Measurements from ENCODE around the gene GAS6. TPM values are rescaled to one million over a fixed set of nuclear protein-coding genes. Genes with fewer than 3 reads are reported as not detected.

The GAS6 gene
- total RNA-seq, 1 experiment from 2014 or later, result 28.1 TPM

DNA sequence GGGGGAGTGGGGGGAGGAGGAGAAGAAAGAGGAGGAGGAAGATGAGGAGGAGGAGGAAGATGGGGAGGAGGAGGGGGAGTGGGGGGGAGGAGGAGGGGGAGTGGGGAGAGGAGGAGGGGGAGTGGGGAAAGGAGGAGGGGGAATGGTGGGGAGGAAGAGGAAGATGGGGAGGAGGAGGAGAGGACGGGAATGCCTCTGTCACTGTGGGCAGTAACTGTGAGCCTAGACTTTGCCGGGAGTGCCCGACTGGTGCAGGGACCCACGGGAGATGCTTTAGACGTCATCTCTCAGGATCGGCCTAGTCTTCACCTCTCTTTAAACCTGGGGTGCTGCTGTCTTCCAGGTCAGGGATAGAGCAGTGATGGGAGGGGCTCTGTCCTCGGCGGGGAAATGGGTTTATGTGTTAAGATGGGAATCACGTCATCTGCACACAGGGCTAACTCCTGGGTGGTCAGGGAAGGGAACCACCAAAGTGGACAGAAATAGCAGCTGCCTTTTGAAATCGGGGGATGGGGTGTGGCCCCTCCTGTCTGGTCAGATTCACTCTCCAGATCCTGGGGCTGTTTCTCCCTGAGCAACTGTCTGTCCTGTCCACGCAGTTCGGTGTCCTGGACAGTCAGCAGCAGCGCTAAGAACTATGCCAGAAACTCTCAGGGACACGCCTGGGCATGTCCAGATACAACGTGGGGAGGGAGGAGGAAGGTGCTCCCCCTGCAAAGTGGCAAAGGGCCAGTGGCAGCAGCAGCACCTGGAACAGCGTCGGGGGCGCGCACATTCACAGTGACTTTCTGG, 26.9 kb downstream of the GAS6 start:
- H3K4me1 ChIP-seq (ENCODE audit: control insufficient read depth, insufficient read depth, low read length), result peaks cover 49% of the 10 kb centered on the region
- DNase-seq (ENCODE audit: low read depth, low spot score) (no peak), ATAC-seq (peak; percentile 50)
- peak overlapping the region; percentile 88 for H3K27ac ChIP-seq (ENCODE audit: low read length)
- H3K4me3 ChIP-seq (ENCODE audit: low read depth in 2 of 2, low read length in 2 of 2), result peak overlapping the region in 1 of 2 experiments; percentile 16; a peak in 2 of 4 replicates
- TF ChIP-seq, protein P1, sequence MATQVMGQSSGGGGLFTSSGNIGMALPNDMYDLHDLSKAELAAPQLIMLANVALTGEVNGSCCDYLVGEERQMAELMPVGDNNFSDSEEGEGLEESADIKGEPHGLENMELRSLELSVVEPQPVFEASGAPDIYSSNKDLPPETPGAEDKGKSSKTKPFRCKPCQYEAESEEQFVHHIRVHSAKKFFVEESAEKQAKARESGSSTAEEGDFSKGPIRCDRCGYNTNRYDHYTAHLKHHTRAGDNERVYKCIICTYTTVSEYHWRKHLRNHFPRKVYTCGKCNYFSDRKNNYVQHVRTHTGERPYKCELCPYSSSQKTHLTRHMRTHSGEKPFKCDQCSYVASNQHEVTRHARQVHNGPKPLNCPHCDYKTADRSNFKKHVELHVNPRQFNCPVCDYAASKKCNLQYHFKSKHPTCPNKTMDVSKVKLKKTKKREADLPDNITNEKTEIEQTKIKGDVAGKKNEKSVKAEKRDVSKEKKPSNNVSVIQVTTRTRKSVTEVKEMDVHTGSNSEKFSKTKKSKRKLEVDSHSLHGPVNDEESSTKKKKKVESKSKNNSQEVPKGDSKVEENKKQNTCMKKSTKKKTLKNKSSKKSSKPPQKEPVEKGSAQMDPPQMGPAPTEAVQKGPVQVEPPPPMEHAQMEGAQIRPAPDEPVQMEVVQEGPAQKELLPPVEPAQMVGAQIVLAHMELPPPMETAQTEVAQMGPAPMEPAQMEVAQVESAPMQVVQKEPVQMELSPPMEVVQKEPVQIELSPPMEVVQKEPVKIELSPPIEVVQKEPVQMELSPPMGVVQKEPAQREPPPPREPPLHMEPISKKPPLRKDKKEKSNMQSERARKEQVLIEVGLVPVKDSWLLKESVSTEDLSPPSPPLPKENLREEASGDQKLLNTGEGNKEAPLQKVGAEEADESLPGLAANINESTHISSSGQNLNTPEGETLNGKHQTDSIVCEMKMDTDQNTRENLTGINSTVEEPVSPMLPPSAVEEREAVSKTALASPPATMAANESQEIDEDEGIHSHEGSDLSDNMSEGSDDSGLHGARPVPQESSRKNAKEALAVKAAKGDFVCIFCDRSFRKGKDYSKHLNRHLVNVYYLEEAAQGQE (IDR thresholded peaks at IDR 0.05; ENCODE audit: insufficient read depth in 1 of 2, low read depth in 2 of 2, low read length in 1 of 2), result no peak
- TF ChIP-seq SIN3A (IDR thresholded peaks at IDR 0.05; ENCODE audit: borderline replicate concordance, insufficient read depth, low read depth, low read length), result 0 out of 2 replicates have a peak, but pooled peaks have one; percentile 38
- intact Hi-C loops (cut with micrococcal nuclease; ENCODE audit: unreplicated experiment), result no loop called here
- no TSS peak for BruUV-seq (replicated peaks)
- H3K36me3 ChIP-seq (ENCODE audit: control insufficient read depth, insufficient read depth, low read length), result no peaks in the 10 kb centered on the region
- in situ Hi-C loops (cut with HindIII; ENCODE audit: low pct_unique_long_range_greater_than_20kb, low sequenced_read_pairs), result no loop called here
- no peaks in the 10 kb centered on the region for H3K27me3 ChIP-seq (ENCODE audit: control insufficient read depth, insufficient read depth, low read length)
- ChIA-PET CTCF (no interaction called here), POLR2A (no interaction called here)
- H3K9me3 ChIP-seq (ENCODE audit: control insufficient read depth, insufficient read depth, low read depth, low read length), result no peaks in the 10 kb centered on the region

DNA sequence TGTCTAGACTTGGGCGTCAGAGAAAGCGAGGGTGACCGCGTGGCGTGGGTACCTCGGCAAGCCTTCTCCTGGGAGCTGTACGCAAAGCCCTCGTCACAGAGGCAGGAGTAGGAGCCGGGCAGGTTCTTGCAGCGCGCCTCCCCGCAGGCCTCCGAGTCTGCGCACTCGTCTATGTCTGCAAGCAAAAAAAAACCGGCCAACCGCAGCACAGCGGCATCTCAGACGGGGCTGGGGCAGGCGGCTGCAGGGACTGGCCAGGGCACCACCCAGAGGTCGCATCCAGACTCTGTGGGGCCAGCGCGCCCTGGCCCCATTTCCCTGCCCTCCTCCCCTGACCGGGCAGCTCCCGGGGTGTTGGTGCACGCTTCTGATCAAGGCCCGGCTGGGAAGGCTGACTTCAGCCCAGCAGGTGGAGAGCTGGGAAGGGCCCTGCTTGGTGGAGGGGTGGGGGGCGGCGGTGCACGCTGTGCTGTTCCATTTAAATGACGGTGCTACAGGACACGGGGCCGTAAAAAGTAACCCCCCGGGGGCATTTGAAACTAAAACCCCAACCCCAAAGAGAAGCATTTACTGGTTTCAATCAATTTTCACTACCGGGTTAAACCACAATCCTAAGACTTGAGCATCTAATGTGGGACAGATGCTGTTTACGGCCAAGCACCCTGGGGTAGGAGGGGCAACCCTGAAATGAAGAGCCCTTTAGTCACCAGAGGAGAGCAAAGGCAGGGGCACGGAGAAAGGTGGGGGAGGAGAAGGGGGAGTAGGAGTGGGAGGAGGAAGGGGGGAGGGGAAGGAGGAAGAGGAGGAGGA, 28.2 kb downstream of the GAS6 start:
- Histone ChIP-seq H3K9me3 (ENCODE audit: control insufficient read depth, insufficient read depth, low read depth, low read length) (no peaks in the 10 kb centered on the region), H3K27me3 (ENCODE audit: control insufficient read depth, insufficient read depth, low read length) (no peaks in the 10 kb centered on the region), H3K27ac (ENCODE audit: low read length) (0 out of 2 replicates have a peak overlapping the region, but pooled peaks have one; percentile 63), H3K4me3 (ENCODE audit: low read depth in 2 of 2, low read length in 2 of 2) (no peak overlapping the region), H3K4me1 (ENCODE audit: control insufficient read depth, insufficient read depth, low read length) (peaks cover 56% of the 10 kb centered on the region), H3K36me3 (ENCODE audit: control insufficient read depth, insufficient read depth, low read length) (no peaks in the 10 kb centered on the region)
- POLR2A ChIA-PET, result no interaction called here
- ATAC-seq, result no peak
- DNase-seq (ENCODE audit: low read depth, low spot score), result no peak
- in situ Hi-C loops (cut with HindIII; ENCODE audit: low pct_unique_long_range_greater_than_20kb, low sequenced_read_pairs), result no loop called here
- BruUV-seq (replicated peaks), result no TSS peak
- CTCF ChIA-PET, result no interaction called here
- intact Hi-C loops (cut with micrococcal nuclease; ENCODE audit: unreplicated experiment), result no loop called here
- TF ChIP-seq TCF7L2 (IDR thresholded peaks at IDR 0.05; ENCODE audit: low read depth, low read length), result no peak
- TF ChIP-seq, protein P2, sequence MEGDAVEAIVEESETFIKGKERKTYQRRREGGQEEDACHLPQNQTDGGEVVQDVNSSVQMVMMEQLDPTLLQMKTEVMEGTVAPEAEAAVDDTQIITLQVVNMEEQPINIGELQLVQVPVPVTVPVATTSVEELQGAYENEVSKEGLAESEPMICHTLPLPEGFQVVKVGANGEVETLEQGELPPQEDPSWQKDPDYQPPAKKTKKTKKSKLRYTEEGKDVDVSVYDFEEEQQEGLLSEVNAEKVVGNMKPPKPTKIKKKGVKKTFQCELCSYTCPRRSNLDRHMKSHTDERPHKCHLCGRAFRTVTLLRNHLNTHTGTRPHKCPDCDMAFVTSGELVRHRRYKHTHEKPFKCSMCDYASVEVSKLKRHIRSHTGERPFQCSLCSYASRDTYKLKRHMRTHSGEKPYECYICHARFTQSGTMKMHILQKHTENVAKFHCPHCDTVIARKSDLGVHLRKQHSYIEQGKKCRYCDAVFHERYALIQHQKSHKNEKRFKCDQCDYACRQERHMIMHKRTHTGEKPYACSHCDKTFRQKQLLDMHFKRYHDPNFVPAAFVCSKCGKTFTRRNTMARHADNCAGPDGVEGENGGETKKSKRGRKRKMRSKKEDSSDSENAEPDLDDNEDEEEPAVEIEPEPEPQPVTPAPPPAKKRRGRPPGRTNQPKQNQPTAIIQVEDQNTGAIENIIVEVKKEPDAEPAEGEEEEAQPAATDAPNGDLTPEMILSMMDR (IDR thresholded peaks at IDR 0.05), result no peak
